Endodermal cell (in vitro differentiated cells): ENCODE results near the gene LCN6. TPM values are rescaled to one million over a fixed set of nuclear protein-coding genes. Genes with fewer than 3 reads are reported as not detected.
A peak's percentile ranks its signal among the peaks of the same experiment; 100 is the strongest.

Experiments
- DNase-seq: peaks from one replicate; pipeline ENCODE4 v3.0.0-alpha.2; 2017
- H3K27ac ChIP-seq: 2 replicates; pipeline ENCODE4 v1.5.1; 2013; ENCODE audit warnings: mild to moderate bottlenecking, low read depth, low read length, moderate library complexity
- H3K27me3 ChIP-seq: 2 replicates; pipeline ENCODE4 v1.6.1; 2013; ENCODE audit warnings: mild to moderate bottlenecking, low read length, moderate library complexity; ENCODE audit not compliant: insufficient read depth, control insufficient read depth, poor library complexity, severe bottlenecking
- H3K36me3 ChIP-seq: 2 replicates; pipeline ENCODE4 v1.7.0; 2013; ENCODE audit warnings: mild to moderate bottlenecking, low read length, moderate library complexity; ENCODE audit not compliant: control insufficient read depth, insufficient read depth
- H3K4me1 ChIP-seq: one replicate; pipeline ENCODE4 v1.7.0; 2013; ENCODE audit warnings: low read length; ENCODE audit not compliant: control insufficient read depth, insufficient read depth
- H3K4me3 ChIP-seq: 2 replicates; pipeline ENCODE4 v1.5.1; 2013; ENCODE audit warnings: mild to moderate bottlenecking, low read length, moderate library complexity
- H3K9ac ChIP-seq: 2 replicates; pipeline ENCODE4 v1.6.1; 2013; ENCODE audit warnings: mild to moderate bottlenecking, low read length, moderate library complexity; ENCODE audit not compliant: poor library complexity, severe bottlenecking; ENCODE audit errors: extremely low read depth
- H3K9me3 ChIP-seq: 2 replicates; pipeline ENCODE4 v1.6.1; 2013; ENCODE audit warnings: mild to moderate bottlenecking, low read length, moderate library complexity; ENCODE audit not compliant: control insufficient read depth
- H3K27ac Mint-ChIP-seq: 2 replicates; pipeline ENCODE4 v1.8.0; 2020; ENCODE audit warnings: mixed read lengths
- H3K27me3 Mint-ChIP-seq: 2 replicates; pipeline ENCODE4 v1.8.0; 2021; ENCODE audit warnings: mild to moderate bottlenecking, mixed read lengths; ENCODE audit not compliant: insufficient read depth
- H3K36me3 Mint-ChIP-seq: 2 replicates; pipeline ENCODE4 v1.8.0; 2020; ENCODE audit warnings: low read depth, mixed read lengths
- H3K4me1 Mint-ChIP-seq: 2 replicates; pipeline ENCODE4 v1.8.0; 2020; ENCODE audit warnings: mixed read lengths
- H3K4me3 Mint-ChIP-seq: 2 replicates; pipeline ENCODE4 v1.8.0; 2020; ENCODE audit warnings: mild to moderate bottlenecking, moderate library complexity, mixed read lengths
- H3K9me3 Mint-ChIP-seq: 2 replicates; pipeline ENCODE4 v1.8.0; 2020; ENCODE audit warnings: mild to moderate bottlenecking, mixed read lengths
- WGBS, 2 experiments: methylation state at CpG; one replicate each; pipeline versions ENCODE4 v1.1.5 to v1.1.7; 2013; ENCODE audit warnings: missing lambda C conversion rate in 2 of 2, mixed read lengths in 1 of 2; ENCODE audit not compliant: insufficient coverage in 1 of 2, insufficient read length in 1 of 2; 5-methylcytosine and 5-hydroxymethylcytosine counted together
- total RNA-seq, 2 donors: library from RNA; stranded (reverse); fragmentation: NEBNext Ultra II Directional in 1 of 2; extraction: Animal tissue kit (Norgen Biotek cat#: 25700) in 1 of 2; gene quantifications; 2 replicates in 1 of 2; 3 replicates in 1 of 2; pipeline ENCODE4 v1.2.1, GENCODE V29; 2021
- TF ChIP-seq, protein P1 (sequence below): fragments of 200-600 bp; sonication (generic); conservative IDR thresholded peaks from 2 replicates; pipeline ENCODE4 v1.5.0; 2021; ENCODE audit warnings: antibody characterized with exemption, mild to moderate bottlenecking

LCN6 gene
- total RNA-seq, 2 donors from 2014 or later: not detected

DNA sequence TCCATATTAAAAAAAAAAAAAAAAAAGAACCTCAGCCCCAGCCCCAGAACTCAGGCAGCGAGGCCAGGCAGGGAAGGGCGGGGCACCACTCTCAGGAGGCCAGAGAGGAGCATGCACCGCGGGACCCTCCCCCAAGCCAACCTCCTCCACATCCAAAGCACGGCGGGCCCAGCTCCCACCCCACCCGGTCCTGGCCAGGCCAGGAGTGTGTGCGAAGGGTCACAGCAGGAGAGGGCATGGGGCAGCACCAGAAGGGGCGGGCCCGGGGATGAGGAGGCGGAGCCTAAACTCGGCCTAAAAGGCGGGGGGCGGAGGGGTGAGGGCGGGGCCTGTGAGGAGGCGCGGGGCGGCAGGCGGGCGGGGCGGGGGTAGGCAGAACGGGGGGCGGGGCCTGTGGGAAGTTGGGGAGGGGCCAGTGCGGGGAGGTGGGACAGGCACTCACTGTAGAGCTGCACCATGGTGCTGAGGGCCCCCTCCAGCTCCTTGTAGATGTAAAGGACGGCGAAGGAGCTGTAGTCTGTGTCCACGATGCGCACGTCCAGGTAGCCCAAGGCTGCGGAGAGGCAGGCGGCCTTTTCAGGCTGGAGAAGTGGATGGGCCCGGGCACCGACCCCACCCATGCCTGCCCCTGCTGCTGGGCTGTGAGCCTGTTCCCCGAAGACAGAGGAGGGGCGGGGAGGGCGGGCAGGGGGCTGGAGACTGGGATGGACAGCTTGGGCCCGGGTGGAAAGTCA is 14.8 kb upstream of the LCN6 start:
- H3K9ac ChIP-seq: no peak overlapping the region
- WGBS, 2 experiments: 20 to 26% methylated on average over 2 to 35 of the region's 37 CpGs
- peak; percentile 97 for DNase-seq
- no peaks in the 10 kb centered on the region for H3K4me1 ChIP-seq
- H3K27me3 ChIP-seq: no peaks in the 10 kb centered on the region
- H3K27ac Mint-ChIP-seq: no peak overlapping the region
- H3K9me3 Mint-ChIP-seq: peaks cover 7% of the 10 kb centered on the region
- H3K4me3 Mint-ChIP-seq: no peak overlapping the region
- no peaks in the 10 kb centered on the region for H3K4me1 Mint-ChIP-seq
- H3K9me3 ChIP-seq: no peaks in the 10 kb centered on the region
- H3K36me3 Mint-ChIP-seq: no peaks in the 10 kb centered on the region
- no peaks in the 10 kb centered on the region for H3K36me3 ChIP-seq
- TF ChIP-seq, protein P1, sequence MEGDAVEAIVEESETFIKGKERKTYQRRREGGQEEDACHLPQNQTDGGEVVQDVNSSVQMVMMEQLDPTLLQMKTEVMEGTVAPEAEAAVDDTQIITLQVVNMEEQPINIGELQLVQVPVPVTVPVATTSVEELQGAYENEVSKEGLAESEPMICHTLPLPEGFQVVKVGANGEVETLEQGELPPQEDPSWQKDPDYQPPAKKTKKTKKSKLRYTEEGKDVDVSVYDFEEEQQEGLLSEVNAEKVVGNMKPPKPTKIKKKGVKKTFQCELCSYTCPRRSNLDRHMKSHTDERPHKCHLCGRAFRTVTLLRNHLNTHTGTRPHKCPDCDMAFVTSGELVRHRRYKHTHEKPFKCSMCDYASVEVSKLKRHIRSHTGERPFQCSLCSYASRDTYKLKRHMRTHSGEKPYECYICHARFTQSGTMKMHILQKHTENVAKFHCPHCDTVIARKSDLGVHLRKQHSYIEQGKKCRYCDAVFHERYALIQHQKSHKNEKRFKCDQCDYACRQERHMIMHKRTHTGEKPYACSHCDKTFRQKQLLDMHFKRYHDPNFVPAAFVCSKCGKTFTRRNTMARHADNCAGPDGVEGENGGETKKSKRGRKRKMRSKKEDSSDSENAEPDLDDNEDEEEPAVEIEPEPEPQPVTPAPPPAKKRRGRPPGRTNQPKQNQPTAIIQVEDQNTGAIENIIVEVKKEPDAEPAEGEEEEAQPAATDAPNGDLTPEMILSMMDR: no peak
- H3K4me3 ChIP-seq: no peak overlapping the region
- H3K27me3 Mint-ChIP-seq: peaks cover 9% of the 10 kb centered on the region
- H3K27ac ChIP-seq: no peak overlapping the region

DNA sequence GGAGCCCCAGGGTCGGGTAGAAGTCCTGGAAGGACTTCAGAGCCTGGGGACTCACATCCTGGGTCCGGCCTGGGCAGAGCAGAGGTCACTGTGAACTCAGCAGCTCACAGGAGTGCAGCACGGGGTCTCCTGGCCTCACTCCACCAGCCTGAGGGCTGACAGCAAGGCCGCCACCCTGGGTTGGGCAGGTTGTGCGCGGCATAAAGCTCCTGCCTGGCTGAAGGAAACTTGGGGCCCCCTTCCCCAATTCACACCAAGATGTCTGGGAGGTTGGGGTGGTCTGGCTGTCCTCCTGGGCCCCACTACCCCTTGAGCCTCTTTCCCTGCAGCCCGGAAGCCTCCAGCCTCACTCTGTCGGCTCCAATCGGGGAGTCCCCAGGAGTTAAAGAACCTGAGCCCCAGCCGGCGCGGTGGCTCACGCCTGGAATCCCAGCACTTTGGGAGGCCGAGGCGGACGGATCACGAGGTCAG is 13.9 kb upstream of the LCN6 start:
- no peaks in the 10 kb centered on the region for H3K4me1 Mint-ChIP-seq
- H3K9me3 ChIP-seq: no peaks in the 10 kb centered on the region
- no peak for DNase-seq
- no peak overlapping the region for H3K27ac Mint-ChIP-seq
- no peak overlapping the region for H3K4me3 ChIP-seq
- H3K4me1 ChIP-seq: no peaks in the 10 kb centered on the region
- H3K36me3 Mint-ChIP-seq: no peaks in the 10 kb centered on the region
- H3K27me3 Mint-ChIP-seq: peaks cover 3% of the 10 kb centered on the region
- no peak overlapping the region for H3K27ac ChIP-seq
- TF ChIP-seq, protein P1: no peak
- no peaks in the 10 kb centered on the region for H3K36me3 ChIP-seq
- 94 to 95% methylated on average over 8 to 17 of the region's 17 CpGs for WGBS, 2 experiments
- no peak overlapping the region for H3K9ac ChIP-seq
- H3K9me3 Mint-ChIP-seq: peaks cover 7% of the 10 kb centered on the region
- no peak overlapping the region for H3K4me3 Mint-ChIP-seq
- H3K27me3 ChIP-seq: no peaks in the 10 kb centered on the region

GRCh38 chr9:136761545-136761981 is 13.2 kb upstream of the LCN6 start:
- Histone ChIP-seq H3K36me3 (no peaks in the 10 kb centered on the region), H3K9ac (no peak overlapping the region), H3K4me3 (no peak overlapping the region), H3K27me3 (no peaks in the 10 kb centered on the region), H3K27ac (no peak overlapping the region), H3K4me1 (no peaks in the 10 kb centered on the region), H3K9me3 (no peaks in the 10 kb centered on the region)
- no peak overlapping the region for H3K4me3 Mint-ChIP-seq
- peaks cover 1% of the 10 kb centered on the region for H3K9me3 Mint-ChIP-seq
- DNase-seq: no peak
- H3K27me3 Mint-ChIP-seq: peaks cover 2% of the 10 kb centered on the region
- WGBS, 2 experiments: 90 to 93% methylated on average over 6 to 13 of the region's 13 CpGs
- H3K4me1 Mint-ChIP-seq: no peaks in the 10 kb centered on the region
- H3K27ac Mint-ChIP-seq: no peak overlapping the region
- TF ChIP-seq, protein P1: no peak
- no peaks in the 10 kb centered on the region for H3K36me3 Mint-ChIP-seq
